Upper lobe of left lung (tissue), 6 donors: Measurements from ENCODE around the gene BEND7. TPM values are rescaled to one million over a fixed set of nuclear protein-coding genes. Genes with fewer than 3 reads are reported as not detected.
A peak's percentile ranks its signal among the peaks of the same experiment; 100 is the strongest.

ENCODE experiments used
- ATAC-seq, 2 donors: fragments of 200-7000 bp; cut with Tn5 transposase; one replicate each; pipeline ENCODE4 v1.9.1; 2022; ENCODE audit warnings: mild to moderate bottlenecking in 2 of 2, moderate library complexity in 2 of 2; ENCODE audit not compliant: low FRiP score in 2 of 2
- DNase-seq, 2 donors: peaks; one replicate each; pipeline ENCODE4 v3.0.0-alpha.2; 2019 to 2020
- H3K27ac ChIP-seq, 4 donors: fragments of 200-600 bp; sonication (generic); one replicate each; pipeline ENCODE4 v1.5.1; 2016 to 2019
- H3K27me3 ChIP-seq, 4 donors: fragments of 200-600 bp; sonication (generic); one replicate each; pipeline ENCODE4 v1.5.1; 2017 to 2019
- H3K36me3 ChIP-seq, 4 donors: fragments of 200-600 bp; sonication (generic); one replicate each; pipeline ENCODE4 v1.5.1; 2016 to 2019
- H3K4me1 ChIP-seq, 4 donors: fragments of 200-600 bp; sonication (generic); one replicate each; pipeline ENCODE4 v1.5.1; 2018 to 2019
- H3K4me3 ChIP-seq, 4 donors: fragments of 200-600 bp; sonication (generic); one replicate each; pipeline ENCODE4 v1.5.1; 2017 to 2019; ENCODE audit warnings: mild to moderate bottlenecking in 2 of 4, moderate library complexity in 1 of 4
- H3K9me3 ChIP-seq, 4 donors: fragments of 200-600 bp; sonication (generic); one replicate each; pipeline ENCODE4 v1.5.1; 2018 to 2019
- EP300 ChIP-seq, 4 donors: sonication (generic); formaldehyde crosslinking; IDR thresholded peaks; one replicate each; pipeline ENCODE4 v1.5.1; 2017; ENCODE audit warnings: antibody characterized with exemption in 4 of 4, control low read depth in 2 of 4
- POLR2A ChIP-seq, 4 donors: fragments of 450-650 bp; IDR thresholded peaks; one replicate each; pipeline ENCODE4 v1.5.1; 2016 to 2017; ENCODE audit warnings: antibody characterized with exemption in 4 of 4, mild to moderate bottlenecking in 2 of 4
- POLR2AphosphoS5 ChIP-seq, 2 donors: sonication (generic); formaldehyde crosslinking; IDR thresholded peaks; one replicate each; pipeline ENCODE4 v1.5.1; 2017; ENCODE audit warnings: antibody characterized with exemption in 2 of 2
- WGBS, 2 donors: methylation state at CpG; one replicate each; pipeline ENCODE4 v1.1.5; 2017 to 2018; 5-methylcytosine and 5-hydroxymethylcytosine counted together
- total RNA-seq, 6 donors: library from RNA; depleted of rRNA in 4 of 6; stranded (reverse); fragments of >200 nt in 4 of 6; gene quantifications; one replicate each; pipeline versions ENCODE4 v1.1.0 to v1.2.1, GENCODE V29; 2016 to 2021
- TF ChIP-seq, protein P1 (sequence below), 6 experiments: fragments of 450-650 bp in 4 of 6; fragments of 200-600 bp in 2 of 6; sonication (generic) in 2 of 6; IDR thresholded peaks; one replicate each; pipeline ENCODE4 v1.5.1; 2016 to 2019; ENCODE audit warnings: antibody characterized with exemption in 6 of 6
- donor health status: DM: no; HTN: no; CAD: no; lungs with moderate emphysema.
- donor health status: DM: no; HTN: yes; CAD: no; lungs with severe emphysema.

Gene BEND7
- total RNA-seq, 6 donors from 2014 or later, result 12.4 to 57.6 (median 26.4) TPM

DNA sequence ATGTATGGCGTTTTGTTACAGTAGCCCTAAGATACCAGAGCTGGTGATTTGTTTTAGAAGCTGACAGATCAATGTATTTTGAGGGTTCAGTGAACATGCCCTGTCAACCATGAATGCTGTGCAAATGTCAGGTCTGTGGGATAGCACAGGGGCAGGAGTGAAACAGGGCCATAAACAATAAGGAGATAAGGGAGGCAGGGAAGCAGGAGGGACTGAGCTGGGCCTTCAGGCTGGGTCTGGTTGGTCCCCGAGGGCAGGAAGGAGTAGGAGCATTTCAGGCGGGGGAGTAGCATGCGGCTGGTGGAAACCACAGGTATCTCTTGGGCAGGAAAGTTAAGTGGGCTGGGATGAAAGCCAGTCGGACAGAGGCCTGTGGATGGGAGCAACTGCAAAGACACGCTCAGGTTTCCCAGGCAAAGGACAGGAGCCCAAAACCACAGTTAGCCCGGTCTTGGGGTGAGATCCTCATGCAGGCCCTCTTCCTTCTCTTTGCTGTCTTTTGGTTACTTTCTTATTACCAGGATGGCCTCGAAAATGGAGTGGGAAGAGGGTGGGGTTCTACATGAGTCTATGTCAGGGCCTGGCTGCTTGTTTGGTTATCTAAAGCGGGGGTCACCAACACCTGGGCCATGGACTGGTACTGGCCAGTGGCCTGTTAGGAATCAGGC is 111.2 kb downstream of the BEND7 start:
- TF ChIP-seq EP300 (IDR thresholded peaks at IDR 0.05) (no peak), POLR2A (IDR thresholded peaks at IDR 0.05) (no peak), POLR2AphosphoS5 (IDR thresholded peaks at IDR 0.05) (no peak)
- TF ChIP-seq, protein P1, sequence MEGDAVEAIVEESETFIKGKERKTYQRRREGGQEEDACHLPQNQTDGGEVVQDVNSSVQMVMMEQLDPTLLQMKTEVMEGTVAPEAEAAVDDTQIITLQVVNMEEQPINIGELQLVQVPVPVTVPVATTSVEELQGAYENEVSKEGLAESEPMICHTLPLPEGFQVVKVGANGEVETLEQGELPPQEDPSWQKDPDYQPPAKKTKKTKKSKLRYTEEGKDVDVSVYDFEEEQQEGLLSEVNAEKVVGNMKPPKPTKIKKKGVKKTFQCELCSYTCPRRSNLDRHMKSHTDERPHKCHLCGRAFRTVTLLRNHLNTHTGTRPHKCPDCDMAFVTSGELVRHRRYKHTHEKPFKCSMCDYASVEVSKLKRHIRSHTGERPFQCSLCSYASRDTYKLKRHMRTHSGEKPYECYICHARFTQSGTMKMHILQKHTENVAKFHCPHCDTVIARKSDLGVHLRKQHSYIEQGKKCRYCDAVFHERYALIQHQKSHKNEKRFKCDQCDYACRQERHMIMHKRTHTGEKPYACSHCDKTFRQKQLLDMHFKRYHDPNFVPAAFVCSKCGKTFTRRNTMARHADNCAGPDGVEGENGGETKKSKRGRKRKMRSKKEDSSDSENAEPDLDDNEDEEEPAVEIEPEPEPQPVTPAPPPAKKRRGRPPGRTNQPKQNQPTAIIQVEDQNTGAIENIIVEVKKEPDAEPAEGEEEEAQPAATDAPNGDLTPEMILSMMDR (IDR thresholded peaks at IDR 0.05), result no peak
- no peaks in the 10 kb centered on the region for H3K36me3 ChIP-seq
- H3K27me3 ChIP-seq, result no peaks in the 10 kb centered on the region
- H3K9me3 ChIP-seq, result peaks cover 0 to 5% (median 0%) of the 10 kb centered on the region in 4 donors
- H3K4me3 ChIP-seq, result no peak overlapping the region
- no peaks in the 10 kb centered on the region for H3K4me1 ChIP-seq
- no peak overlapping the region for H3K27ac ChIP-seq
- WGBS, 2 donors, result 73 to 84% methylated on average over 9 of the region's 9 CpGs
- no peak for DNase-seq
- peak in 1 of 2 donors; percentile 23 for ATAC-seq

- Histone ChIP-seq H3K27ac (no peak overlapping the region), H3K4me3 (no peak overlapping the region), H3K27me3 (no peaks in the 10 kb centered on the region), H3K36me3 (no peaks in the 10 kb centered on the region), H3K4me1 (no peaks in the 10 kb centered on the region), H3K9me3 (peaks cover 0 to 5% (median 0%) of the 10 kb centered on the region in 4 donors)
- 73 to 75% methylated on average over 2 of the region's 2 CpGs for WGBS, 2 donors
- no peak for DNase-seq
- ATAC-seq, result no peak
- TF ChIP-seq EP300 (IDR thresholded peaks at IDR 0.05) (no peak), POLR2A (IDR thresholded peaks at IDR 0.05) (no peak), POLR2AphosphoS5 (IDR thresholded peaks at IDR 0.05) (no peak)
Observed at GRCh38 chr10:13416760-13417159, 112.1 kb downstream of the BEND7 start.

DNA sequence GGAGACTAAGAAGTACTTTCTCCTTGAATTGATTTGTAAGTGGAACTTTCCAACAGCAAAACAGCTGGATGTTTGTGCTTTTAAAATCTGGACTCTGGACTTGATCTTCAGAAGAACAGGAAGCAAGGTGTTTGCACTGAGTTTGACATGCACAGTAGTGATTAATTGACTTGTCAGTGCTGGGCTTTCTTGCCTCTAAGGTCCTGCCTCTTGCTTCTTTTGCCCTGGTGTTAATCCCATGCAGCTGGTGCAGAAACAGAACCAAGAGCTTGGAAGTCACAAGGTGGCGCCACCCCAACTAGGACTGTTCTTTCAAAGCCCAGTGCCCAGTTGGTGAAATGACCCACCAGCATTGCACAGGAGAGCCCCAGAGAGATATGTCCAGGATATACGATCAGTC is 114.0 kb downstream of the BEND7 start:
- 67 to 76% methylated on average over 2 of the region's 2 CpGs for WGBS, 2 donors
- H3K4me1 ChIP-seq, result no peaks in the 10 kb centered on the region
- H3K36me3 ChIP-seq, result no peaks in the 10 kb centered on the region
- no peak for ATAC-seq
- no peak for DNase-seq
- no peak overlapping the region for H3K4me3 ChIP-seq
- no peaks in the 10 kb centered on the region for H3K27me3 ChIP-seq
- TF ChIP-seq EP300 (IDR thresholded peaks at IDR 0.05) (no peak), POLR2AphosphoS5 (IDR thresholded peaks at IDR 0.05) (no peak)
- TF ChIP-seq, protein P1 (IDR thresholded peaks at IDR 0.05), result peak in 2 of 6 experiments; percentile 9
- H3K27ac ChIP-seq, result no peak overlapping the region
- H3K9me3 ChIP-seq, result peaks cover 0 to 5% (median 0%) of the 10 kb centered on the region in 4 donors

GRCh38 chr10:13414137-13414536 is 114.7 kb downstream of the BEND7 start:
- H3K4me3 ChIP-seq, result no peak overlapping the region
- no peaks in the 10 kb centered on the region for H3K4me1 ChIP-seq
- peaks cover 0 to 5% (median 0%) of the 10 kb centered on the region in 4 donors for H3K9me3 ChIP-seq
- H3K27ac ChIP-seq, result no peak overlapping the region
- no peak for TF ChIP-seq POLR2A (IDR thresholded peaks at IDR 0.05)
- TF ChIP-seq, protein P1 (IDR thresholded peaks at IDR 0.05), result no peak
- no peak for TF ChIP-seq EP300 (IDR thresholded peaks at IDR 0.05)
- no peak for TF ChIP-seq POLR2AphosphoS5 (IDR thresholded peaks at IDR 0.05)
- H3K36me3 ChIP-seq, result no peaks in the 10 kb centered on the region
- WGBS, 2 donors, result 95 to 100% methylated on average over 1 of the region's 1 CpG
- ATAC-seq (no peak), DNase-seq (no peak)
- H3K27me3 ChIP-seq, result no peaks in the 10 kb centered on the region

GRCh38 chr10:13412894-13413293 is 115.9 kb downstream of the BEND7 start:
- WGBS, 2 donors, result 85 to 96% methylated on average over 3 of the region's 3 CpGs
- DNase-seq, result no peak
- Histone ChIP-seq H3K36me3 (no peaks in the 10 kb centered on the region), H3K4me1 (no peaks in the 10 kb centered on the region), H3K4me3 (no peak overlapping the region), H3K27me3 (no peaks in the 10 kb centered on the region), H3K9me3 (peaks cover 0 to 5% (median 0%) of the 10 kb centered on the region in 4 donors), H3K27ac (no peak overlapping the region)
- TF ChIP-seq EP300 (IDR thresholded peaks at IDR 0.05) (no peak), POLR2A (IDR thresholded peaks at IDR 0.05) (no peak)
- ATAC-seq, result no peak

- no peak for ATAC-seq
- no peak overlapping the region for H3K27ac ChIP-seq
Observed at GRCh38 chr10:13404791-13405190, 124.0 kb downstream of the BEND7 start.

More at GRCh38 chr10:13404791-13405190, 124.0 kb downstream of the BEND7 start:
- Histone ChIP-seq H3K4me3 (no peak overlapping the region), H3K27me3 (no peaks in the 10 kb centered on the region), H3K36me3 (no peaks in the 10 kb centered on the region), H3K9me3 (no peaks in the 10 kb centered on the region), H3K4me1 (no peaks in the 10 kb centered on the region)
- no peak for TF ChIP-seq POLR2AphosphoS5 (IDR thresholded peaks at IDR 0.05)
- DNase-seq, result no peak
- 59 to 60% methylated on average over 5 of the region's 5 CpGs for WGBS, 2 donors
